A549 treated with Hydrocortisone at 1 μM for 4 hours (cell line): ENCODE data around the gene KRTAP10-10. TPM values are rescaled to one million over a fixed set of nuclear protein-coding genes. Genes with fewer than 3 reads are reported as not detected.

ENCODE experiments used
- total RNA-seq: library from RNA; stranded (reverse); fragments of 200-300 nt; extraction: Qiagen RNA extraction; gene quantifications from 5 replicates; pipeline ENCODE4 v1.2.3, GENCODE V29; 2022

KRTAP10-10 gene
- not detected in 5 replicates for total RNA-seq

GRCh38 chr21:44637018-44637850 lies at the start of gene KRTAP10-10:
Gene KRTAP10-10 (plus strand): TSS chr21:44637356. CDS start chr21:44637418, 62 bp downstream.

GRCh38 chr21:44592446-44593311 lies 44.5 kb upstream of the KRTAP10-10 start, which contains the start of gene KRTAP10-6:
Gene KRTAP10-6 (minus strand): TSS chr21:44592505. CDS start chr21:44592484, 21 bp downstream.

GRCh38 chr21:44600118-44600978 lies 36.8 kb upstream of the KRTAP10-10 start, which contains the start of gene KRTAP10-7:
Gene KRTAP10-7 (plus strand): TSS chr21:44600597. CDS start chr21:44600622, 25 bp downstream.

GRCh38 chr21:44612029-44612486 lies 25.1 kb upstream of the KRTAP10-10 start, which contains the start of gene KRTAP10-8:
Gene KRTAP10-8 (plus strand): TSS chr21:44612079. CDS start chr21:44612101, 22 bp downstream.

GRCh38 chr21:44626673-44627143 lies 10.4 kb upstream of the KRTAP10-10 start, which contains the start of gene KRTAP10-9:
Gene KRTAP10-9 (plus strand): TSS chr21:44627093. CDS start chr21:44627172, 79 bp downstream.

GRCh38 chr21:44646366-44647221 lies 9.4 kb downstream of the KRTAP10-10 start, which contains the start of gene KRTAP10-11:
Gene KRTAP10-11 (plus strand): TSS chr21:44646414. CDS start chr21:44646459, 45 bp downstream.

GRCh38 chr21:44654576-44655175 lies 17.5 kb downstream of the KRTAP10-10 start, which contains the start of gene KRTAP12-4:
Gene KRTAP12-4 (minus strand): TSS chr21:44654659. CDS start chr21:44654614, 45 bp downstream.

GRCh38 chr21:44657635-44658540 lies 20.7 kb downstream of the KRTAP10-10 start, which contains the start of gene KRTAP12-3:
Gene KRTAP12-3 (plus strand): TSS chr21:44657932. CDS start chr21:44657980, 48 bp downstream.

GRCh38 chr21:44666401-44667320 lies 29.5 kb downstream of the KRTAP10-10 start, which contains the start of gene KRTAP12-2:
Gene KRTAP12-2 (minus strand): TSS chr21:44666927. CDS start chr21:44666886, 41 bp downstream.

GRCh38 chr21:44681861-44682579 lies 44.9 kb downstream of the KRTAP10-10 start, which contains the start of gene KRTAP12-1:
Gene KRTAP12-1 (minus strand): TSS chr21:44682163. CDS start chr21:44682123, 40 bp downstream.

Other genes starting within 250 kb of the KRTAP10-10 start
- gene LRRC3, start 181.8 kb upstream of the KRTAP10-10 start, total RNA-seq: 1.7 to 2.3 TPM (median 2.2 TPM) in 5 replicates
- not detected in 5 replicates for gene KRTAP10-1, start 97.2 kb upstream of the KRTAP10-10 start, total RNA-seq
- not detected in 5 replicates for gene KRTAP10-2, start 85.9 kb upstream of the KRTAP10-10 start, total RNA-seq
- not detected in 5 replicates for gene KRTAP10-3, start 78.6 kb upstream of the KRTAP10-10 start, total RNA-seq
- not detected in 5 replicates for gene KRTAP10-4, start 63.6 kb upstream of the KRTAP10-10 start, total RNA-seq
- not detected in 5 replicates for gene KRTAP10-5, start 56.8 kb upstream of the KRTAP10-10 start, total RNA-seq
- gene KRTAP10-6, start 44.9 kb upstream of the KRTAP10-10 start, total RNA-seq: not detected in 5 replicates
- gene KRTAP10-7, start 36.8 kb upstream of the KRTAP10-10 start, total RNA-seq: not detected in 5 replicates
- gene KRTAP10-8, start 25.3 kb upstream of the KRTAP10-10 start, total RNA-seq: not detected in 5 replicates
- gene KRTAP10-9, start 10.3 kb upstream of the KRTAP10-10 start, total RNA-seq: not detected in 5 replicates
- gene KRTAP10-11, start 9.1 kb downstream of the KRTAP10-10 start, total RNA-seq: not detected in 5 replicates
- gene KRTAP12-4, start 17.3 kb downstream of the KRTAP10-10 start, total RNA-seq: not detected in 5 replicates
- gene KRTAP12-3, start 20.6 kb downstream of the KRTAP10-10 start, total RNA-seq: not detected in 5 replicates
- not detected in 5 replicates for gene KRTAP12-2, start 29.6 kb downstream of the KRTAP10-10 start, total RNA-seq
- not detected in 5 replicates for gene KRTAP12-1, start 44.8 kb downstream of the KRTAP10-10 start, total RNA-seq
- not detected in 5 replicates for gene KRTAP10-12, start 59.8 kb downstream of the KRTAP10-10 start, total RNA-seq
- not detected in 5 replicates for gene TSPEAR, start 74.2 kb downstream of the KRTAP10-10 start, total RNA-seq
- 29.1 to 37.8 TPM (median 33.0 TPM) in 5 replicates for gene UBE2G2, start 164.5 kb downstream of the KRTAP10-10 start, total RNA-seq
- gene SUMO3, start 180.7 kb downstream of the KRTAP10-10 start, total RNA-seq: 59.7 to 71.5 TPM (median 62.8 TPM) in 5 replicates
- gene PTTG1IP, start 236.3 kb downstream of the KRTAP10-10 start, total RNA-seq: 93.4 to 99.8 TPM (median 97.7 TPM) in 5 replicates